ENCODE results near the gene ABCC9.
"Not testable (repeated sequence)": the region's sequence is repeated elsewhere in the genome, so short reads cannot be mapped to it uniquely, and the experiment has no call there.

The ABCC9 gene

GRCh38 chr12:21934173-21934572, 7.1 kb downstream of the ABCC9 start:
- DNase-seq (ENCODE audit: low read depth, low spot score) = no peak

GRCh38 chr12:21933656-21934055, 7.6 kb downstream of the ABCC9 start:
- DNase-seq (ENCODE audit: low read depth, low spot score) = no peak

- DNase-seq (ENCODE audit: low read depth, low spot score) = not testable (repeated sequence)
Measured at GRCh38 chr12:21929972-21930371, 11.3 kb downstream of the ABCC9 start.

GRCh38 chr12:21925296-21925913, 15.8 kb downstream of the ABCC9 start:
- no peak for DNase-seq (ENCODE audit: low read depth, low spot score)

GRCh38 chr12:21921436-21921835, 19.8 kb downstream of the ABCC9 start:
- DNase-seq (ENCODE audit: low read depth, low spot score) = no peak

GRCh38 chr12:21918456-21918855, 22.8 kb downstream of the ABCC9 start:
- DNase-seq (ENCODE audit: low read depth, low spot score) = no peak

- DNase-seq (ENCODE audit: low read depth, low spot score) = no peak
Measured at GRCh38 chr12:21913823-21914222, 27.4 kb downstream of the ABCC9 start.

- DNase-seq (ENCODE audit: low read depth, low spot score) = no peak
Measured at GRCh38 chr12:21912318-21912717, 28.9 kb downstream of the ABCC9 start.

GRCh38 chr12:21911832-21912231, 29.4 kb downstream of the ABCC9 start:
- no peak for DNase-seq (ENCODE audit: low read depth, low spot score)

- DNase-seq (ENCODE audit: low read depth, low spot score) = no peak
Measured at GRCh38 chr12:21910657-21911056, 30.6 kb downstream of the ABCC9 start.

- DNase-seq (ENCODE audit: low read depth, low spot score) = no peak
Measured at GRCh38 chr12:21907948-21908837, 33.0 kb downstream of the ABCC9 start.

- no peak for DNase-seq (ENCODE audit: low read depth, low spot score)
Measured at GRCh38 chr12:21906919-21907493, 34.2 kb downstream of the ABCC9 start.

GRCh38 chr12:21899532-21899931, 41.7 kb downstream of the ABCC9 start:
- not testable (repeated sequence) for DNase-seq (ENCODE audit: low read depth, low spot score)

GRCh38 chr12:21895651-21896050, 45.6 kb downstream of the ABCC9 start:
- DNase-seq (ENCODE audit: low read depth, low spot score) = no peak

GRCh38 chr12:21894792-21895595, 46.2 kb downstream of the ABCC9 start:
- DNase-seq (ENCODE audit: low read depth, low spot score) = no peak

GRCh38 chr12:21893924-21894323, 47.3 kb downstream of the ABCC9 start:
- no peak for DNase-seq (ENCODE audit: low read depth, low spot score)

- DNase-seq (ENCODE audit: low read depth, low spot score) = no peak
Measured at GRCh38 chr12:21892341-21892740, 48.9 kb downstream of the ABCC9 start.

- DNase-seq (ENCODE audit: low read depth, low spot score) = no peak
Measured at GRCh38 chr12:21891751-21892217, 49.4 kb downstream of the ABCC9 start.

GRCh38 chr12:21888276-21888863, 52.9 kb downstream of the ABCC9 start:
- DNase-seq (ENCODE audit: low read depth, low spot score) = no peak

- no peak for DNase-seq (ENCODE audit: low read depth, low spot score)
Measured at GRCh38 chr12:21884936-21885335, 56.3 kb downstream of the ABCC9 start.

- no peak for DNase-seq (ENCODE audit: low read depth, low spot score)
Measured at GRCh38 chr12:21882635-21883034, 58.6 kb downstream of the ABCC9 start.
